ENCODE measurements around the gene GNPNAT1.

- TF ChIP-seq EGR1 (IDR thresholded peaks at IDR 0.05) (no peak), YY1 (IDR thresholded peaks at IDR 0.05; ENCODE audit: low read depth) (no peak), RAD21 (IDR thresholded peaks at IDR 0.05; ENCODE audit: low read depth) (no peak), MAX (IDR thresholded peaks at IDR 0.05) (no peak), CEBPB (IDR thresholded peaks at IDR 0.05) (no peak), NFIC (IDR thresholded peaks at IDR 0.05) (no peak), USF1 (IDR thresholded peaks at IDR 0.05) (no peak)
- TF ChIP-seq, protein P1, sequence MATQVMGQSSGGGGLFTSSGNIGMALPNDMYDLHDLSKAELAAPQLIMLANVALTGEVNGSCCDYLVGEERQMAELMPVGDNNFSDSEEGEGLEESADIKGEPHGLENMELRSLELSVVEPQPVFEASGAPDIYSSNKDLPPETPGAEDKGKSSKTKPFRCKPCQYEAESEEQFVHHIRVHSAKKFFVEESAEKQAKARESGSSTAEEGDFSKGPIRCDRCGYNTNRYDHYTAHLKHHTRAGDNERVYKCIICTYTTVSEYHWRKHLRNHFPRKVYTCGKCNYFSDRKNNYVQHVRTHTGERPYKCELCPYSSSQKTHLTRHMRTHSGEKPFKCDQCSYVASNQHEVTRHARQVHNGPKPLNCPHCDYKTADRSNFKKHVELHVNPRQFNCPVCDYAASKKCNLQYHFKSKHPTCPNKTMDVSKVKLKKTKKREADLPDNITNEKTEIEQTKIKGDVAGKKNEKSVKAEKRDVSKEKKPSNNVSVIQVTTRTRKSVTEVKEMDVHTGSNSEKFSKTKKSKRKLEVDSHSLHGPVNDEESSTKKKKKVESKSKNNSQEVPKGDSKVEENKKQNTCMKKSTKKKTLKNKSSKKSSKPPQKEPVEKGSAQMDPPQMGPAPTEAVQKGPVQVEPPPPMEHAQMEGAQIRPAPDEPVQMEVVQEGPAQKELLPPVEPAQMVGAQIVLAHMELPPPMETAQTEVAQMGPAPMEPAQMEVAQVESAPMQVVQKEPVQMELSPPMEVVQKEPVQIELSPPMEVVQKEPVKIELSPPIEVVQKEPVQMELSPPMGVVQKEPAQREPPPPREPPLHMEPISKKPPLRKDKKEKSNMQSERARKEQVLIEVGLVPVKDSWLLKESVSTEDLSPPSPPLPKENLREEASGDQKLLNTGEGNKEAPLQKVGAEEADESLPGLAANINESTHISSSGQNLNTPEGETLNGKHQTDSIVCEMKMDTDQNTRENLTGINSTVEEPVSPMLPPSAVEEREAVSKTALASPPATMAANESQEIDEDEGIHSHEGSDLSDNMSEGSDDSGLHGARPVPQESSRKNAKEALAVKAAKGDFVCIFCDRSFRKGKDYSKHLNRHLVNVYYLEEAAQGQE (IDR thresholded peaks at IDR 0.05; ENCODE audit: low read depth) = no peak
Measured at GRCh38 chr14:52790011-52790755, 1.2 kb downstream of the GNPNAT1 start.
